Liver (tissue), 9 donors: Measurements from ENCODE around the gene TUFM. TPM values are rescaled to one million over a fixed set of nuclear protein-coding genes. Genes with fewer than 3 reads are reported as not detected.
A peak's percentile ranks its signal among the peaks of the same experiment; 100 is the strongest.

Experiments
- DNase-seq: peaks from one replicate; pipeline ENCODE4 v3.0.0-alpha.2; 2017; ENCODE audit warnings: low spot score
- H3K27ac ChIP-seq, 2 donors: one replicate each; pipeline ENCODE4 v1.7.0; 2013; ENCODE audit warnings: inconsistent platforms in 2 of 2, low read length in 2 of 2, control low read depth in 1 of 2, low read depth in 1 of 2, mild to moderate bottlenecking in 1 of 2
- H3K27me3 ChIP-seq, 4 donors: one replicate each; pipeline versions ENCODE4 v1.6.1 to v1.7.0; 2013; ENCODE audit warnings: low read length in 3 of 4, inconsistent platforms in 1 of 4, mild to moderate bottlenecking in 1 of 4, moderate library complexity in 1 of 4; ENCODE audit not compliant: control insufficient read depth in 4 of 4, insufficient read depth in 4 of 4
- H3K36me3 ChIP-seq, 4 donors: one replicate each; pipeline versions ENCODE4 v1.6.1 to v1.7.0; 2013; ENCODE audit warnings: low read length in 3 of 4, mild to moderate bottlenecking in 3 of 4, low read depth in 1 of 4, moderate library complexity in 1 of 4; ENCODE audit not compliant: control insufficient read depth in 4 of 4, insufficient read depth in 3 of 4
- H3K4me1 ChIP-seq, 4 donors: one replicate each; pipeline versions ENCODE4 v1.6.1 to v1.7.0; 2013; ENCODE audit warnings: low read length in 3 of 4, mild to moderate bottlenecking in 3 of 4, moderate library complexity in 1 of 4; ENCODE audit not compliant: control insufficient read depth in 4 of 4, insufficient read depth in 4 of 4
- H3K4me3 ChIP-seq, 3 donors: one replicate each; pipeline versions ENCODE4 v1.6.1 to v1.7.0; 2013; ENCODE audit warnings: low read length in 3 of 3, control low read depth in 1 of 3, low read depth in 1 of 3, mild to moderate bottlenecking in 1 of 3
- H3K9ac ChIP-seq, 2 donors: one replicate each; pipeline ENCODE4 v1.7.0; 2013; ENCODE audit warnings: low read length in 2 of 2, mild to moderate bottlenecking in 2 of 2, moderate library complexity in 2 of 2, control low read depth in 1 of 2, low read depth in 1 of 2
- H3K9me3 ChIP-seq, 4 donors: one replicate each; pipeline versions ENCODE4 v1.6.1 to v1.7.0; 2013; ENCODE audit warnings: low read length in 3 of 4; ENCODE audit not compliant: control insufficient read depth in 4 of 4
- ATF3 ChIP-seq: IDR thresholded peaks from 2 replicates; pipeline ENCODE4 v1.6.1; 2016; ENCODE audit warnings: antibody characterized with exemption
- CTCF ChIP-seq: fragments of 150-350 bp; IDR thresholded peaks from 2 replicates; pipeline ENCODE4 v1.5.1; 2017; ENCODE audit warnings: improper control_type of control experiment, low read depth, low read length; ENCODE audit not compliant: missing input control
- HNF4A ChIP-seq, 2 donors: conservative IDR thresholded peaks; 2 replicates each; pipeline ENCODE4 v1.6.1; 2016; ENCODE audit warnings: antibody characterized with exemption in 2 of 2, mild to moderate bottlenecking in 2 of 2
- MAX ChIP-seq: IDR thresholded peaks from 2 replicates; pipeline ENCODE4 v1.6.1; 2016; ENCODE audit warnings: antibody characterized with exemption
- RAD21 ChIP-seq, 2 donors: IDR thresholded peaks; 2 replicates each; pipeline ENCODE4 v1.6.1; 2016; ENCODE audit warnings: antibody characterized with exemption in 2 of 2, mild to moderate bottlenecking in 2 of 2
- RXRA ChIP-seq, 2 donors: IDR thresholded peaks; 2 replicates each; pipeline ENCODE4 v1.6.1; 2017 to 2018; ENCODE audit warnings: antibody characterized with exemption in 2 of 2, mild to moderate bottlenecking in 1 of 2
- TAF1 ChIP-seq: conservative IDR thresholded peaks from 2 replicates; pipeline ENCODE4 v1.6.1; 2016; ENCODE audit warnings: antibody characterized with exemption, mild to moderate bottlenecking
- YY1 ChIP-seq: IDR thresholded peaks from 2 replicates; pipeline ENCODE4 v1.6.1; 2016; ENCODE audit warnings: antibody characterized with exemption, mild to moderate bottlenecking
- ZBTB33 ChIP-seq: IDR thresholded peaks from 2 replicates; pipeline ENCODE4 v1.6.1; 2016; ENCODE audit warnings: antibody characterized with exemption
- WGBS: extraction: QIAGEN DNeasy Blood & Tissue Kit; methylation state at CpG from one replicate; pipeline ENCODE4 v1.1.7; 2013; 5-methylcytosine and 5-hydroxymethylcytosine counted together
- polyA plus RNA-seq, 2 donors: library from polyadenylated mRNA; stranded (reverse) in 1 of 2; unstranded in 1 of 2; fragments of 200-250 nt in 1 of 2; fragments of >200 nt in 1 of 2; fragmentation: Nextera tagmentation in 1 of 2; extraction: Ambion mirVana in 1 of 2; gene quantifications; one replicate each; pipeline versions ENCODE4 v1.2.1 to v1.2.3, GENCODE V29; 2013 to 2015
- total RNA-seq, 2 donors: library from RNA; depleted of rRNA; stranded (reverse); fragments of >200 nt; gene quantifications; one replicate each; pipeline ENCODE4 v1.2.3, GENCODE V29; 2014
- donor health status: healthy.
- donor health status: healthy.
- donor health status: healthy.
- donor health status: healthy.
- donor health status: healthy.

The TUFM gene
- total and polyA plus RNA-seq, 4 donors = 90.4 to 191 (median 136) TPM

- TF ChIP-seq ATF3 = no peak
- TF ChIP-seq YY1 = no peak
- no peak for TF ChIP-seq ZBTB33
- no peak for DNase-seq
- Histone ChIP-seq H3K27me3 (no peaks in the 10 kb centered on the region), H3K36me3 (peaks cover 5 to 26% (median 8%) of the 10 kb centered on the region in 4 donors), H3K9me3 (no peaks in the 10 kb centered on the region), H3K27ac (no peak overlapping the region), H3K4me1 (peaks cover 2 to 12% (median 11%) of the 10 kb centered on the region in 4 donors), H3K9ac (no peak overlapping the region), H3K4me3 (no peak overlapping the region)
- WGBS = 79% methylated on average over 13 of the region's 13 CpGs
These were observed 29.2 kb upstream of the TUFM start for GRCh38 chr16:28875134-28876018.

- Histone ChIP-seq H3K4me3 (no peak overlapping the region), H3K27me3 (no peaks in the 10 kb centered on the region), H3K9me3 (no peaks in the 10 kb centered on the region), H3K4me1 (peaks cover 2 to 4% (median 4%) of the 10 kb centered on the region in 4 donors), H3K27ac (no peak overlapping the region), H3K9ac (no peak overlapping the region), H3K36me3 (peaks cover 10 to 36% (median 16%) of the 10 kb centered on the region in 4 donors)
- WGBS = 97% methylated on average over 6 of the region's 6 CpGs
- no peak for DNase-seq
- TF ChIP-seq MAX = no peak
- no peak for TF ChIP-seq RXRA (IDR thresholded peaks at IDR 0.05)
- TF ChIP-seq RAD21 (IDR thresholded peaks at IDR 0.05) = no peak
- no peak for TF ChIP-seq HNF4A (conservative IDR thresholded peaks at IDR 0.05)
- no peak for TF ChIP-seq ZBTB33
- no peak for TF ChIP-seq ATF3
These were observed 28.3 kb upstream of the TUFM start for GRCh38 chr16:28874406-28874805.

- H3K36me3 ChIP-seq = peaks cover 16 to 43% (median 23%) of the 10 kb centered on the region in 4 donors
- no peaks in the 10 kb centered on the region for H3K27me3 ChIP-seq
- H3K27ac ChIP-seq = no peak overlapping the region
- H3K9me3 ChIP-seq = no peaks in the 10 kb centered on the region
- no peak overlapping the region for H3K4me3 ChIP-seq
- no peak overlapping the region for H3K9ac ChIP-seq
- WGBS = 90% methylated on average over 18 of the region's 18 CpGs
- TF ChIP-seq CTCF (peak; percentile 54), TAF1 (no peak), RAD21 (IDR thresholded peaks at IDR 0.05) (peak in 1 of 2 donors; percentile 57)
- no peaks in the 10 kb centered on the region for H3K4me1 ChIP-seq
- DNase-seq = no peak
These were observed 27.5 kb upstream of the TUFM start for GRCh38 chr16:28873543-28874201.
